Measurements from ENCODE around the gene HTT-AS.
"Not testable (repeated sequence)": the region's sequence is repeated elsewhere in the genome, so short reads cannot be mapped to it uniquely, and the experiment has no call there.

The HTT-AS gene

DNA sequence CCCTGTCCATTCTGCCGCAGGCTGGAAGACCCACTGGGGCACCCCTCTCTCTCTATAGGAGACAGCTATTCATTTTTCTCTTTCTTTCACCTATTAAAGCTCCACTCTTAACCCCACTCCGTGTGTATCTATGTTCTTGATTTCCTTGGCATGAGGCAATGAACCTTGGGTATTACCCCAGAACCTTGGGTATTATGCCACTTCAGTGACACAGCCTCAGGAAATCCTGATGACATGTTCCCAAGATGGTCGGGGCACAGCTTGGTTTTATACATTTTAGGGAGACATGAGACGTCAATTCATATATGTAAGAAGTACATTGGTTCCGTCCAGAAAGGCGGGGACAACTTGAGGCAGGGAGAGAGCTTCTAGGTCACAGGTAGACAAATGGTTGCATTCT is 13.4 kb downstream of the HTT-AS start:
- H3K9me2 ChIP-seq (replicated peaks; ENCODE audit: low read depth, low read length), result no peaks in the 10 kb centered on the region
- H3K4me2 ChIP-seq (ENCODE audit: low read depth, low read length, poor library complexity, severe bottlenecking), result no peak overlapping the region
- no peak for TF ChIP-seq EZH2phosphoT487 (IDR thresholded peaks at IDR 0.05; ENCODE audit: borderline replicate concordance)
- TF ChIP-seq, protein P1, sequence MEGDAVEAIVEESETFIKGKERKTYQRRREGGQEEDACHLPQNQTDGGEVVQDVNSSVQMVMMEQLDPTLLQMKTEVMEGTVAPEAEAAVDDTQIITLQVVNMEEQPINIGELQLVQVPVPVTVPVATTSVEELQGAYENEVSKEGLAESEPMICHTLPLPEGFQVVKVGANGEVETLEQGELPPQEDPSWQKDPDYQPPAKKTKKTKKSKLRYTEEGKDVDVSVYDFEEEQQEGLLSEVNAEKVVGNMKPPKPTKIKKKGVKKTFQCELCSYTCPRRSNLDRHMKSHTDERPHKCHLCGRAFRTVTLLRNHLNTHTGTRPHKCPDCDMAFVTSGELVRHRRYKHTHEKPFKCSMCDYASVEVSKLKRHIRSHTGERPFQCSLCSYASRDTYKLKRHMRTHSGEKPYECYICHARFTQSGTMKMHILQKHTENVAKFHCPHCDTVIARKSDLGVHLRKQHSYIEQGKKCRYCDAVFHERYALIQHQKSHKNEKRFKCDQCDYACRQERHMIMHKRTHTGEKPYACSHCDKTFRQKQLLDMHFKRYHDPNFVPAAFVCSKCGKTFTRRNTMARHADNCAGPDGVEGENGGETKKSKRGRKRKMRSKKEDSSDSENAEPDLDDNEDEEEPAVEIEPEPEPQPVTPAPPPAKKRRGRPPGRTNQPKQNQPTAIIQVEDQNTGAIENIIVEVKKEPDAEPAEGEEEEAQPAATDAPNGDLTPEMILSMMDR (conservative IDR thresholded peaks at IDR 0.05; ENCODE audit: low read length), result no peak
- no peaks in the 10 kb centered on the region for H3K36me3 ChIP-seq (ENCODE audit: insufficient read depth, low read length)
- H3K9ac ChIP-seq (ENCODE audit: low read depth, low read length, poor library complexity, severe bottlenecking), result no peak overlapping the region
- H3K9me3 ChIP-seq (ENCODE audit: insufficient read depth, low read depth, low read length), result 0 out of 2 replicates have a peak, but pooled peaks cover 6% of the 10 kb centered on the region
- no peak overlapping the region for H3K4me3 ChIP-seq (ENCODE audit: low read length, poor library complexity, severe bottlenecking)
- H3F3A ChIP-seq (ENCODE audit: low read depth), result no peaks in the 10 kb centered on the region
- H2AFZ ChIP-seq (ENCODE audit: low read length), result no peak overlapping the region
- no peaks in the 10 kb centered on the region for H3K27me3 ChIP-seq (ENCODE audit: insufficient read depth, low read length, poor library complexity, severe bottlenecking)
- no peaks in the 10 kb centered on the region for H3K4me1 ChIP-seq (ENCODE audit: insufficient read depth, low read length, poor library complexity, severe bottlenecking)
- H4K20me1 ChIP-seq (ENCODE audit: insufficient read depth, low read length, poor library complexity, severe bottlenecking), result no peaks in the 10 kb centered on the region
- H3K79me2 ChIP-seq (ENCODE audit: insufficient read depth, low read length), result no peaks in the 10 kb centered on the region

DNA sequence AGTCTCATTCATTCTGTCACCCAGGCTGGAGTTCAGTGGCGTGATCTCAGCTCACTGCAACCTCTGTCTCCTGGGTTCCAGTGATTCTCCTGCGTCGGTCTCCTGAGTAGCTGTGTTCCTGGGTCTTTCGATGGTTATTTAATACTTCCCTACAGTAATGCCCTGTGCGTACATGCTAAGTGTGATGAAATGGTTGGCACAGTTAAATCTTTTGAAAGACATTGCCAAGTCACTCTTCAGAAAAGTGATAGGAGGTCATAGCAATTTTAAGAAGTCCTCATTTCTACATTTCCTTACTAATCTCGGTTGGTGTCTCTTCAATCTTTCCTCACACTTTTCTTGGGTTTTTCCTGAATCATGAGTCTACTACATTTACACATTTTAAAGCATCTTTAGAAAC is 14.4 kb downstream of the HTT-AS start:
- no peaks in the 10 kb centered on the region for H3K9me2 ChIP-seq (replicated peaks; ENCODE audit: low read depth, low read length)
- TF ChIP-seq, protein P1 (conservative IDR thresholded peaks at IDR 0.05; ENCODE audit: low read length), result no peak
- no peak for TF ChIP-seq EZH2phosphoT487 (IDR thresholded peaks at IDR 0.05; ENCODE audit: borderline replicate concordance)
- H3K4me2 ChIP-seq (ENCODE audit: low read depth, low read length, poor library complexity, severe bottlenecking), result no peak overlapping the region

GRCh38 chr4:3054169-3054759 is 20.1 kb downstream of the HTT-AS start:
- no peaks in the 10 kb centered on the region for H3K79me2 ChIP-seq (ENCODE audit: insufficient read depth, low read length)
- TF ChIP-seq, protein P1 (conservative IDR thresholded peaks at IDR 0.05; ENCODE audit: low read length), result no peak
- no peak for TF ChIP-seq EZH2phosphoT487 (IDR thresholded peaks at IDR 0.05; ENCODE audit: borderline replicate concordance)
- no peaks in the 10 kb centered on the region for H3K9me2 ChIP-seq (replicated peaks; ENCODE audit: low read depth, low read length)
- no peaks in the 10 kb centered on the region for H3K4me1 ChIP-seq (ENCODE audit: insufficient read depth, low read length, poor library complexity, severe bottlenecking)
- no peaks in the 10 kb centered on the region for H3K27me3 ChIP-seq (ENCODE audit: insufficient read depth, low read length, poor library complexity, severe bottlenecking)
- no peaks in the 10 kb centered on the region for H4K20me1 ChIP-seq (ENCODE audit: insufficient read depth, low read length, poor library complexity, severe bottlenecking)
- no peaks in the 10 kb centered on the region for H3K36me3 ChIP-seq (ENCODE audit: insufficient read depth, low read length)
- H3K4me2 ChIP-seq (ENCODE audit: low read depth, low read length, poor library complexity, severe bottlenecking), result no peak overlapping the region
- H3K4me3 ChIP-seq (ENCODE audit: low read length, poor library complexity, severe bottlenecking), result no peak overlapping the region
- H2AFZ ChIP-seq (ENCODE audit: low read length), result no peak overlapping the region
- H3K9ac ChIP-seq (ENCODE audit: low read depth, low read length, poor library complexity, severe bottlenecking), result no peak overlapping the region
- no peaks in the 10 kb centered on the region for H3F3A ChIP-seq (ENCODE audit: low read depth)
- 0 out of 2 replicates have a peak, but pooled peaks cover 9% of the 10 kb centered on the region for H3K9me3 ChIP-seq (ENCODE audit: insufficient read depth, low read depth, low read length)

More for the DNA sequence above, 14.4 kb downstream of the HTT-AS start:
- no peaks in the 10 kb centered on the region for H3K79me2 ChIP-seq (ENCODE audit: insufficient read depth, low read length)
- no peaks in the 10 kb centered on the region for H4K20me1 ChIP-seq (ENCODE audit: insufficient read depth, low read length, poor library complexity, severe bottlenecking)
- no peaks in the 10 kb centered on the region for H3F3A ChIP-seq (ENCODE audit: low read depth)
- no peaks in the 10 kb centered on the region for H3K36me3 ChIP-seq (ENCODE audit: insufficient read depth, low read length)
- H3K4me1 ChIP-seq (ENCODE audit: insufficient read depth, low read length, poor library complexity, severe bottlenecking), result no peaks in the 10 kb centered on the region
- no peak overlapping the region for H3K9ac ChIP-seq (ENCODE audit: low read depth, low read length, poor library complexity, severe bottlenecking)
- H3K4me3 ChIP-seq (ENCODE audit: low read length, poor library complexity, severe bottlenecking), result no peak overlapping the region
- 0 out of 2 replicates have a peak, but pooled peaks cover 9% of the 10 kb centered on the region for H3K9me3 ChIP-seq (ENCODE audit: insufficient read depth, low read depth, low read length)
- H2AFZ ChIP-seq (ENCODE audit: low read length), result no peak overlapping the region
- no peaks in the 10 kb centered on the region for H3K27me3 ChIP-seq (ENCODE audit: insufficient read depth, low read length, poor library complexity, severe bottlenecking)

- H3K9ac ChIP-seq (ENCODE audit: low read depth, low read length, poor library complexity, severe bottlenecking); H3K9me3 ChIP-seq (ENCODE audit: insufficient read depth, low read depth, low read length); H3K36me3 ChIP-seq (ENCODE audit: insufficient read depth, low read length); H3K79me2 ChIP-seq (ENCODE audit: insufficient read depth, low read length); H3K9me2 ChIP-seq (replicated peaks; ENCODE audit: low read depth, low read length); H3K4me1 ChIP-seq (ENCODE audit: insufficient read depth, low read length, poor library complexity, severe bottlenecking); H4K20me1 ChIP-seq (ENCODE audit: insufficient read depth, low read length, poor library complexity, severe bottlenecking); H3K27me3 ChIP-seq (ENCODE audit: insufficient read depth, low read length, poor library complexity, severe bottlenecking); H3K4me2 ChIP-seq (ENCODE audit: low read depth, low read length, poor library complexity, severe bottlenecking); H2AFZ ChIP-seq (ENCODE audit: low read length); H3K4me3 ChIP-seq (ENCODE audit: low read length, poor library complexity, severe bottlenecking); H3F3A ChIP-seq (ENCODE audit: low read depth): not testable (repeated sequence)
Observed at GRCh38 chr4:3051141-3051897, 23.0 kb downstream of the HTT-AS start.

Measured in Loucy (cell line).